ENCODE results near the gene KLHL1. TPM values are rescaled to one million over a fixed set of nuclear protein-coding genes. Genes with fewer than 3 reads are reported as not detected.

Gene KLHL1
- total RNA-seq (2012; rRNA removed) (not detected in 2 replicates), polyA plus RNA-seq (2012; rRNA removed) (not detected in 2 replicates), Bru-seq, nascent RNA (percentile 1 among the genes with signal in this experiment), BruChase-seq, experiment 1, labeled RNA remaining after a 6-hour chase (not detected), BruChase-seq, experiment 2, labeled RNA remaining after a 2-hour chase (percentile 1 among the genes with signal in this experiment)
- polyA plus RNA-seq (2012; cell fraction: cytosol; rRNA removed): not detected in 2 replicates
- not detected in 2 replicates for polyA plus RNA-seq (2012; cell fraction: nucleus; rRNA removed; ENCODE audit: low replicate concordance)
- long read RNA-seq: 0 reads

DNA sequence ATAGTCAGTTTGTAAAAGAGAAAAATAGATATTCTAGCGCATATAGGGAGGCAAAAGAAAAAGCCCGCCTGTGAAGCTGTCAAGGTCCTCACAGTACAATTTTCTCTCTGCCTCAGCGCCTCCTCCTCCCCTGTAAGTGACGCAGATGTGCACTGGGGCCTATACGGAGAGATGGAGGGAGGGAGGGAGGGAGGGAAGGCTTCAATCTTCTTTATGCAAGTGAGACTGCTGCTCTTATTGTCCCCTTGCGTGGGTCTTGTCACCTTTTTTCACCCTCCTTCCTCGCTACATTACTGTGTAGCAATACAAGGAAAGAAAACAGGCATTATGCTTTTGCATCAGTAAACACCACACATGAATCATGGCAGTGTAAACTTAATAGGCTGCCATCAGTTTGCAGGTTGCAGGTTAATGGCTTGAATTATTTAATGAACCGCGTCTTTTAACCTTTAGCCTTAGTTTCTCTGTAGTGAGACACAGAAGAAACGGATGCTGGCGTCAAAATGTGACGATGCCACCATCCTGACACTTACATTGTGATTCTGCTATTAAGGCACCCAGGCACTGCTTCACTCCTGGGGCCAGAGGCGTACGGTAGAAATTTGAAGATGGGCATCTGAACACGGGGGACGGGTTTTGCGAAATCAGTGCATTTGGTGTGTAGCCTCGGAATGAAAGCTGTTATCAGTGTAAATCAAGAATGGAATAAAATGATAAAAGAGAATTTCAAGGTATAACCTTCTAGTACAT is at the start of gene KLHL1:
KLHL1 (minus strand) TSS at position 97 of the 750 bp plus-strand sequence. CDS start 753 bp downstream, outside the sequence.
- no TSS peak for BruUV-seq (replicated peaks)
- Histone ChIP-seq H4K5ac (ENCODE audit: low read depth, low read length) (no peak within 1 kb of the TSS), H3K14ac (replicated peaks; ENCODE audit: low read depth, low read length) (no peak within 1 kb of the TSS), H4K91ac (ENCODE audit: insufficient read depth, low read depth, low read length) (no peak within 1 kb of the TSS), H3K79me1 (ENCODE audit: low read depth in 1 of 2, low read length in 2 of 2) (no peaks in the 10 kb centered on the region), H2BK5ac (ENCODE audit: low read depth, low read length, poor library complexity, severe bottlenecking) (no peak within 1 kb of the TSS), H4K8ac (ENCODE audit: low read depth in 2 of 2, low read length in 2 of 2) (no peak within 1 kb of the TSS), H3K18ac (ENCODE audit: low read depth, low read length) (no peak within 1 kb of the TSS), H2BK15ac (ENCODE audit: low read depth, low read length) (no peak within 1 kb of the TSS), H2AK9ac (replicated peaks; ENCODE audit: low read depth, low read length, poor library complexity) (no peak within 1 kb of the TSS), H2AFZ (replicated peaks; ENCODE audit: low read length, poor library complexity) (peak within 1 kb of the TSS; percentile 51), H3K9me3 (ENCODE audit: control insufficient read depth, insufficient read depth, low read length) (peaks cover 12% of the 10 kb centered on the region), H4K20me1 (ENCODE audit: insufficient read depth, low read length) (no peaks in the 10 kb centered on the region), H3K36me3 (ENCODE audit: control insufficient read depth, insufficient read depth, low read length) (no peaks in the 10 kb centered on the region), H3K23ac (ENCODE audit: low read depth, low read length) (no peak within 1 kb of the TSS), H3K4me3 (ENCODE audit: insufficient read depth, low read depth, low read length) (no peak within 1 kb of the TSS), H3K27ac (ENCODE audit: insufficient read depth, low read length) (no peak within 1 kb of the TSS), H3K27me3 (ENCODE audit: control insufficient read depth, insufficient read depth, low read length) (no peaks in the 10 kb centered on the region), H3K4ac (ENCODE audit: low read depth, low read length) (no peak within 1 kb of the TSS), H3K4me1 (ENCODE audit: control insufficient read depth, insufficient read depth, low read length) (no peaks in the 10 kb centered on the region), H3K56ac (ENCODE audit: extremely low read depth, insufficient read depth, low read length) (no peak within 1 kb of the TSS), H2AK5ac (ENCODE audit: low read depth, low read length) (no peak within 1 kb of the TSS), H3K4me2 (ENCODE audit: low read depth, low read length) (no peak within 1 kb of the TSS), H2BK120ac (ENCODE audit: low read depth, low read length) (no peak within 1 kb of the TSS), H3K9ac (ENCODE audit: low read depth, low read length) (no peak within 1 kb of the TSS), H2BK20ac (ENCODE audit: low read depth, low read length) (no peak within 1 kb of the TSS), H3K9me1 (ENCODE audit: insufficient read depth, low read length) (no peaks in the 10 kb centered on the region)
- 80% methylated on average over 2 of the region's 18 CpGs; no CpG with 5 or more reads in 1 of the 2 experiments for WGBS, 2 experiments (ENCODE audit: extremely low coverage in 2 of 2, insufficient read length in 1 of 2)
- in situ Hi-C loops (cut with MboI; ENCODE audit: low sequenced_read_pairs) (no loop called here), dilution Hi-C loops (cut with HindIII; ENCODE audit: low sequenced_read_pairs, unreplicated experiment) (no loop called here), intact Hi-C loops (cut with micrococcal nuclease) (no loop called here)
- ATAC-seq (ENCODE audit: low read depth) (no peak), DNase-seq (no peak)
- CTCF ChIA-PET: no interaction called here
- POLR2A ChIA-PET (ENCODE audit: unreplicated experiment): no interaction called here
- TF ChIP-seq MXI1 (IDR thresholded peaks at IDR 0.05; ENCODE audit: borderline replicate concordance, low read depth, low read length) (no peak), BHLHE40 (IDR thresholded peaks at IDR 0.05; ENCODE audit: low read depth, low read length) (no peak), MAZ (IDR thresholded peaks at IDR 0.05; ENCODE audit: borderline replicate concordance, low read depth, low read length) (no peak), RCOR1 (IDR thresholded peaks at IDR 0.05; ENCODE audit: insufficient replicate concordance, low read length) (no peak), CHD1 (IDR thresholded peaks at IDR 0.05; ENCODE audit: low read depth, low read length) (no peak), RAD21 (IDR thresholded peaks at IDR 0.05; ENCODE audit: low read length) (no peak), CEBPB (IDR thresholded peaks at IDR 0.05; ENCODE audit: low read depth, low read length) (no peak), NFE2L2 (IDR thresholded peaks at IDR 0.05; ENCODE audit: low read depth, low read length) (no peak), POLR2A (IDR thresholded peaks at IDR 0.05; ENCODE audit: low read depth, low read length) (no peak), SMC3 (IDR thresholded peaks at IDR 0.05; ENCODE audit: low read depth, low read length) (no peak), MAFK (IDR thresholded peaks at IDR 0.05; ENCODE audit: low read depth, low read length) (no peak), CTCF (conservative IDR thresholded peaks at IDR 0.05; ENCODE audit: low read depth, low read length) (no peak)
- TF ChIP-seq, protein P1, sequence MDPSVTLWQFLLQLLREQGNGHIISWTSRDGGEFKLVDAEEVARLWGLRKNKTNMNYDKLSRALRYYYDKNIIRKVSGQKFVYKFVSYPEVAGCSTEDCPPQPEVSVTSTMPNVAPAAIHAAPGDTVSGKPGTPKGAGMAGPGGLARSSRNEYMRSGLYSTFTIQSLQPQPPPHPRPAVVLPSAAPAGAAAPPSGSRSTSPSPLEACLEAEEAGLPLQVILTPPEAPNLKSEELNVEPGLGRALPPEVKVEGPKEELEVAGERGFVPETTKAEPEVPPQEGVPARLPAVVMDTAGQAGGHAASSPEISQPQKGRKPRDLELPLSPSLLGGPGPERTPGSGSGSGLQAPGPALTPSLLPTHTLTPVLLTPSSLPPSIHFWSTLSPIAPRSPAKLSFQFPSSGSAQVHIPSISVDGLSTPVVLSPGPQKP (IDR thresholded peaks at IDR 0.05; ENCODE audit: borderline replicate concordance, low read depth, low read length): no peak
- TF ChIP-seq, protein P2, sequence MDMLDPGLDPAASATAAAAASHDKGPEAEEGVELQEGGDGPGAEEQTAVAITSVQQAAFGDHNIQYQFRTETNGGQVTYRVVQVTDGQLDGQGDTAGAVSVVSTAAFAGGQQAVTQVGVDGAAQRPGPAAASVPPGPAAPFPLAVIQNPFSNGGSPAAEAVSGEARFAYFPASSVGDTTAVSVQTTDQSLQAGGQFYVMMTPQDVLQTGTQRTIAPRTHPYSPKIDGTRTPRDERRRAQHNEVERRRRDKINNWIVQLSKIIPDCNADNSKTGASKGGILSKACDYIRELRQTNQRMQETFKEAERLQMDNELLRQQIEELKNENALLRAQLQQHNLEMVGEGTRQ (IDR thresholded peaks at IDR 0.05; ENCODE audit: low read depth, low read length): no peak
